Pancreas (tissue), 10 donors: Measurements from ENCODE around the gene ADGRG6. TPM values are rescaled to one million over a fixed set of nuclear protein-coding genes. Genes with fewer than 3 reads are reported as not detected.

Experiments
- ATAC-seq, 4 donors: fragments of 200-7000 bp; cut with Tn5 transposase; one replicate each; pipeline versions ENCODE4 v1.8.0 to v1.9.1; 2020; ENCODE audit warnings: mild to moderate bottlenecking in 4 of 4, moderate library complexity in 4 of 4
- DNase-seq, 6 donors: peaks; one replicate each; pipeline ENCODE4 v3.0.0-alpha.2; 2020
- FAIRE-seq: peaks from 2 replicates; lab custom pipeline; 2012; peaks lifted over from hg19 to GRCh38; lab: Jason Lieb, UNC
- H3K27ac ChIP-seq, 4 donors: fragments of 200-600 bp; sonication (generic); 1 replicate in 3 of 4; 2 replicates in 1 of 4; pipeline versions ENCODE4 v1.5.0 to v1.8.0; 2020
- H3K27me3 ChIP-seq, 4 donors: fragments of 200-600 bp; one replicate each; pipeline ENCODE4 v1.8.0; 2021
- H3K36me3 ChIP-seq, 3 donors: fragments of 200-600 bp; sonication (generic) in 1 of 3; one replicate each; pipeline versions ENCODE4 v1.5.0 to v1.8.0; 2020 to 2021
- H3K4me1 ChIP-seq, 3 donors: fragments of 200-600 bp; one replicate each; pipeline ENCODE4 v1.8.0; 2021
- H3K4me3 ChIP-seq, 4 donors: fragments of 200-600 bp; sonication (generic) in 2 of 4; one replicate each; pipeline versions ENCODE4 v1.5.0 to v1.8.0; 2020 to 2021
- H3K9me3 ChIP-seq, 4 donors: fragments of 200-600 bp; one replicate each; pipeline ENCODE4 v1.8.0; 2021
- WGBS, 2 donors: extraction: QIAGEN DNeasy Blood & Tissue Kit; methylation state at CpG; one replicate each; pipeline ENCODE4 v1.1.7; 2013; 5-methylcytosine and 5-hydroxymethylcytosine counted together
- intact Hi-C, 3 donors: fragments of 100-400 bp; cut with DNase I; formaldehyde crosslinking; loops; one replicate each; pipeline versions ENCODE4 v1.11.1 to v1.14.2; 2022
- polyA plus RNA-seq, 2 donors: library from polyadenylated mRNA; stranded (reverse); fragments of 200-250 nt; gene quantifications; one replicate each; pipeline ENCODE4 v1.2.3, GENCODE V29; 2013
- total RNA-seq, 6 donors: library from RNA; stranded (reverse); fragmentation: NEBNext Ultra II Directional in 4 of 6; extraction: Animal tissue kit (Norgen Biotek cat#: 25700) in 4 of 6; gene quantifications; one replicate each; pipeline versions ENCODE4 v1.2.1 to v1.2.4, GENCODE V29; 2021 to 2023
- TF ChIP-seq, protein P1 (sequence below), 4 donors: fragments of 200-600 bp; sonication (generic) in 3 of 4; IDR thresholded peaks; one replicate each; pipeline versions ENCODE4 v1.5.0 to v1.8.0; 2021; ENCODE audit warnings: antibody characterized with exemption in 4 of 4
- donor health status: healthy with polysubstance abuse.
- donor health status: DM: no; HTN: no; CAD: no; lungs with moderate emphysema.
- donor health status: DM: no; HTN: no; CAD: no.
- donor health status: control.
- donor health status: control.
- donor health status: Bipolar disorder and iron deficiency.
- donor health status: DM: yes; HTN: yes; CAD: no.
- donor health status: DM: no; HTN: no; CAD: no.
- donor health status: DM: no; HTN: no; CAD: no.
- donor health status: DM: yes; HTN: yes; CAD: no.

ADGRG6 gene
- total and polyA plus RNA-seq, 8 donors = 1.6 to 10.7 (median 4.2) TPM

DNA sequence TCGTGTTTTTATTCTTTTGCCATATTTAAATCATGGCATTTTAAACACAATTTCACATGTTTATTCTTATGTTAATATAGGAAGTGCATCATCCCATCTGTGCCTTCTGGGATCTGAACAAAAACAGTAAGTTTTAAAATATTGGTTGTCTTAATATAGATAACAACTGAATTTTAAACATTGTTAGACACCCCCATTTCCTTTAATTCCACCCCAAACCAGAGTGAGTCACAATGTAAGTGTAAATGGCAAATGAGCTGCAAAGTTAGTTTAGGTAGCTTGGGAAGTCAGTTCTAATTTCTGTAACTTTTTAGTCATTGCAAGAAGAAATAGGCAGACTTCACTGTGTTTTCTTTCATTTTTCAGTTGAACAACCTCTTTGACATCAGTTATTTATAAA is 108.0 kb downstream of the ADGRG6 start:
- no peak for ATAC-seq
- no peaks in the 10 kb centered on the region for H3K9me3 ChIP-seq
- intact Hi-C loops = no loop called here
- H3K36me3 ChIP-seq = no peaks in the 10 kb centered on the region
- H3K27ac ChIP-seq = no peak overlapping the region
- WGBS, 2 donors = 60 to 82% methylated on average over 1 of the region's 1 CpG
- peaks cover 9 to 16% (median 15%) of the 10 kb centered on the region in 3 donors for H3K4me1 ChIP-seq
- H3K27me3 ChIP-seq = no peaks in the 10 kb centered on the region
- no peak overlapping the region for H3K4me3 ChIP-seq
- DNase-seq = no peak
- TF ChIP-seq, protein P1, sequence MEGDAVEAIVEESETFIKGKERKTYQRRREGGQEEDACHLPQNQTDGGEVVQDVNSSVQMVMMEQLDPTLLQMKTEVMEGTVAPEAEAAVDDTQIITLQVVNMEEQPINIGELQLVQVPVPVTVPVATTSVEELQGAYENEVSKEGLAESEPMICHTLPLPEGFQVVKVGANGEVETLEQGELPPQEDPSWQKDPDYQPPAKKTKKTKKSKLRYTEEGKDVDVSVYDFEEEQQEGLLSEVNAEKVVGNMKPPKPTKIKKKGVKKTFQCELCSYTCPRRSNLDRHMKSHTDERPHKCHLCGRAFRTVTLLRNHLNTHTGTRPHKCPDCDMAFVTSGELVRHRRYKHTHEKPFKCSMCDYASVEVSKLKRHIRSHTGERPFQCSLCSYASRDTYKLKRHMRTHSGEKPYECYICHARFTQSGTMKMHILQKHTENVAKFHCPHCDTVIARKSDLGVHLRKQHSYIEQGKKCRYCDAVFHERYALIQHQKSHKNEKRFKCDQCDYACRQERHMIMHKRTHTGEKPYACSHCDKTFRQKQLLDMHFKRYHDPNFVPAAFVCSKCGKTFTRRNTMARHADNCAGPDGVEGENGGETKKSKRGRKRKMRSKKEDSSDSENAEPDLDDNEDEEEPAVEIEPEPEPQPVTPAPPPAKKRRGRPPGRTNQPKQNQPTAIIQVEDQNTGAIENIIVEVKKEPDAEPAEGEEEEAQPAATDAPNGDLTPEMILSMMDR (IDR thresholded peaks at IDR 0.05) = no peak
- FAIRE-seq = no peak

DNA sequence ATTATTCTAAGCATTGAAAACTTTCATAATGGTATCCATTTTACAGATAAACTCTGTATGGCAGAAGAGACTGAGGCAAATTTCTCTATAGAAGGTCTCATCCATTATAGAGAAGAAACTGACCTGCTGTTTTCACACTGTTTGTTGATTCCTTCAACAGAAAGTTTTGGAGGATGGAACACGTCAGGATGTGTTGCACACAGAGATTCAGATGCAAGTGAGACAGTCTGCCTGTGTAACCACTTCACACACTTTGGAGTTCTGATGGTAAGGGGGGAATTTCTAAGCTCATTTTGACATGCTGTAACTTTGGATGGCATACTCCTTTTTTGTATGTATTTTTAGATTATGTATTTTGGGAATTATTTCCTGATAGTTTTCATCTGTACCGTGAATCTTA is 109.3 kb downstream of the ADGRG6 start:
- FAIRE-seq = no peak

DNA sequence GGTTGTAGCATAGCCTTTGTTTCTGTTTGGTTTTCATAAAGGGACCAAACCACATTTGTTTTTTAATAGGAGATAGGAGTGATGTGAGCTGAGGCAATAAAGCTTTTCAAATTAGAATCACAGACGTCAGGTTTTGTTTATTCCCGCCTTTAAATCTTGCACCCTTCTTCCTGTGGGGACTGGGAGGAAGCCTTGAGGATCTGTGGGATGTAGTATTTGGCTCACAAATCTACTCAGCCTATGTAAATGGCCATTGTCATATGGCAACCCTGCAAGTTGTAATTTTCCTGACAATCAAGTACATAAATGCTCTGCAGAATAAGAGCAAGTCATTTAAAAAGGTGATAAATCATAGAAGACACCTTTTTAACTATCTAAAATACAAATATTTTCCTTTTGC is 110.4 kb downstream of the ADGRG6 start:
- Histone ChIP-seq H3K27me3 (no peaks in the 10 kb centered on the region), H3K4me1 (no peaks in the 10 kb centered on the region), H3K4me3 (no peak overlapping the region), H3K27ac (no peak overlapping the region), H3K36me3 (no peaks in the 10 kb centered on the region), H3K9me3 (no peaks in the 10 kb centered on the region)
- intact Hi-C loops = no loop called here
- ATAC-seq = no peak
- TF ChIP-seq, protein P1 (IDR thresholded peaks at IDR 0.05) = no peak
- no peak for DNase-seq
- no peak for FAIRE-seq
- 48 to 67% methylated on average over 2 of the region's 2 CpGs for whole genome bisulfite sequencing, 2 donors

More for the DNA sequence above, 109.3 kb downstream of the ADGRG6 start:
- no peaks in the 10 kb centered on the region for H3K9me3 ChIP-seq
- no peak overlapping the region for H3K4me3 ChIP-seq
- no peaks in the 10 kb centered on the region for H3K36me3 ChIP-seq
- H3K27ac ChIP-seq = no peak overlapping the region
- H3K4me1 ChIP-seq = peaks cover 3 to 6% (median 5%) of the 10 kb centered on the region in 3 donors
- no peak for ATAC-seq
- intact Hi-C loops = no loop called here
- no peak for DNase-seq
- TF ChIP-seq, protein P1 (IDR thresholded peaks at IDR 0.05) = no peak
- no peaks in the 10 kb centered on the region for H3K27me3 ChIP-seq
- WGBS, 2 donors = 85 to 93% methylated on average over 2 of the region's 2 CpGs

DNA sequence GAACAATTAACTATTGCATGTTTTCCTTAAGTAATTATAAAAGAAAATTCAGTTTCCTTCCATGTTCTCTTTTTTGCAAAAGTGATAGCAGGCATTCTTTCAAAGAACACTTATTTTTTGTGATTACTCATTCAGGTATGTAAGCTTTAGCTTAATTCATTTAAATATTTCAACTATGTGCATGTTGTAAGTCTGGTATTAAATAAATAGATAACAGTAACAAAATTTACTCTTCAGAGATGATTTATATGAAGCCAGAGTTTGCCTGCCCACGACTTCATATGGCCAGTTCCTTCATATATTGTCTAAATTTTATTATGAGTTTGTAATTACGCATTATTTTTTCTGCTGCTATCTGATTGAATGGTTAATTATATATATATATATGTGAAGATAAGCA is 110.9 kb downstream of the ADGRG6 start:
- no peak for FAIRE-seq
- WGBS, 2 donors = 83 to 89% methylated on average over 2 of the region's 2 CpGs
- TF ChIP-seq, protein P1 (IDR thresholded peaks at IDR 0.05) = no peak
- Histone ChIP-seq H3K27me3 (no peaks in the 10 kb centered on the region), H3K4me3 (no peak overlapping the region), H3K36me3 (no peaks in the 10 kb centered on the region), H3K27ac (no peak overlapping the region), H3K4me1 (no peaks in the 10 kb centered on the region), H3K9me3 (no peaks in the 10 kb centered on the region)
- DNase-seq = no peak
- ATAC-seq = no peak
- intact Hi-C loops = no loop called here

DNA sequence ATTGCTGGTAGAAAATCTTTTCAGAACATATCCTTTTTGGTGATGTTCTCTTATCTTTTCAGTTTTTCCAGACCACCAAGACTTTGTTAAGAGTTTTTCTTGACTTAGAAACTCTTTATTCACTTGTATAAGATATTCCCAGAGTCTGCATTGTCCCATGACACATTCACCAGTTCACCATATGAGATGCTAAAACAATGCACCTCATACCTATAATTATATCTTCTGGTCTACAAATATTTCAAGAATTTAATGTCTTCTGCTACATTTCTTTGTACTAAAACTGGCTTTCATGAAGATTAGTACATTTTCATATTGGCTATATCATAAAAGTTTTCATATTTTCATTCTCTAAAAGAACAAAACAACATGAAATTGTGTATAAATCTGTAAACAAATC is 111.3 kb downstream of the ADGRG6 start:
- intact Hi-C loops = no loop called here
- H3K27me3 ChIP-seq = no peaks in the 10 kb centered on the region
- no peaks in the 10 kb centered on the region for H3K36me3 ChIP-seq
- no peak for DNase-seq
- no peaks in the 10 kb centered on the region for H3K4me1 ChIP-seq
- FAIRE-seq = no peak
- no peak overlapping the region for H3K27ac ChIP-seq
- TF ChIP-seq, protein P1 (IDR thresholded peaks at IDR 0.05) = no peak
- H3K9me3 ChIP-seq = no peaks in the 10 kb centered on the region
- no peak for ATAC-seq
- no peak overlapping the region for H3K4me3 ChIP-seq
